AG04450 (cell line): Measurements from ENCODE around the gene ZNF326. TPM values are rescaled to one million over a fixed set of nuclear protein-coding genes. Genes with fewer than 3 reads are reported as not detected.

Experiments
- CTCF ChIA-PET: fragments of 300-600, 350-600 bp; formaldehyde crosslinking; extraction: SDS; loops from one replicate; lab custom pipeline; 2022; ENCODE audit warnings: antibody characterized with exemption, inconsistent platforms; lab: Charles Lee
- POLR2A ChIA-PET: fragments of 350-600 bp; formaldehyde crosslinking; extraction: SDS; loops from one replicate; lab custom pipeline; 2021; ENCODE audit warnings: antibody characterized with exemption, inconsistent platforms; lab: Yijun Ruan, JAX
- DNase-seq: peaks from one replicate; pipeline ENCODE4 v3.0.0-alpha.2; 2011; ENCODE audit warnings: low read depth, low spot score
- H3K27ac ChIP-seq: one replicate; pipeline ENCODE4 v1.5.1; 2012; ENCODE audit warnings: low read depth, low read length, control low read depth
- H3K27me3 ChIP-seq: one replicate; pipeline ENCODE4 v1.6.0; 2012; ENCODE audit warnings: low read length; ENCODE audit not compliant: control insufficient read depth, insufficient read depth
- H3K4me3 ChIP-seq: 2 replicates; pipeline ENCODE4 v1.5.1; 2011; ENCODE audit warnings: mild to moderate bottlenecking, low read depth, low read length, control low read depth
- H3K9me3 ChIP-seq: 2 replicates; pipeline ENCODE4 v1.5.1; 2012; ENCODE audit warnings: low read length; ENCODE audit not compliant: control insufficient read depth, insufficient read depth
- polyA plus RNA-seq: library from polyadenylated mRNA; depleted of rRNA; stranded (reverse); fragments of >200 nt; gene quantifications from 2 replicates; pipeline ENCODE4 v1.2.3, GENCODE V29; 2011
- TF ChIP-seq, protein P1 (sequence below): IDR thresholded peaks from 2 replicates; pipeline ENCODE4 v1.5.1; 2011; ENCODE audit warnings: low read depth, low read length, control low read depth, inconsistent platforms

Gene ZNF326
- polyA plus RNA-seq, 1 experiment = 23.3 TPM

DNA sequence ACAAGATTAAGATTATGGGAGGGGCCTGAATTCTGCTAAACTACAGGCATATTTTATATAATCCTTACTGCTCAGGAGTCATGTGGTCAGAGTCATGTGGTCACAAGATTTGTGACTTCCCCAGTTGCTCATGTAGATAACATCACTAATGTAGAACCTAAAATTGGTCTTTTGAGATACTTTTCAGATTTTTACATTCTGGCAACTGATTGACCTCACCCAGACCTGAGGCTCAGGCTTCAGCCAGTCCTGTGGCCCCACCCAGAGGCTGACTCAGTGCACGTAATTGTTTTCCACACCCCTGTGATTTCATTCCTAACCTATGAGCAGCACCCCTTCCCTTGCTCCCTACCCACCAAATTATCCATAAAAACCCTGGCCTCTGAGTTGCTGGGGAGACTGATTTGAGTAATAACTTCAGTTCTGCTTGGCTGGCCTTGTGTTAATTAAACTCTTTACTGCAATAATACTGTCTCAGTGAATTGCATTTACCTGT lies 41.7 kb upstream of the ZNF326 start:
- no peaks in the 10 kb centered on the region for H3K9me3 ChIP-seq
- CTCF ChIA-PET = no interaction called here
- POLR2A ChIA-PET = interaction anchor here (0.9 kb wide), 1 partner anchor 9 kb away, joined by 5 read pairs; no protein-coding TSS in a partner anchor
- TF ChIP-seq, protein P1, sequence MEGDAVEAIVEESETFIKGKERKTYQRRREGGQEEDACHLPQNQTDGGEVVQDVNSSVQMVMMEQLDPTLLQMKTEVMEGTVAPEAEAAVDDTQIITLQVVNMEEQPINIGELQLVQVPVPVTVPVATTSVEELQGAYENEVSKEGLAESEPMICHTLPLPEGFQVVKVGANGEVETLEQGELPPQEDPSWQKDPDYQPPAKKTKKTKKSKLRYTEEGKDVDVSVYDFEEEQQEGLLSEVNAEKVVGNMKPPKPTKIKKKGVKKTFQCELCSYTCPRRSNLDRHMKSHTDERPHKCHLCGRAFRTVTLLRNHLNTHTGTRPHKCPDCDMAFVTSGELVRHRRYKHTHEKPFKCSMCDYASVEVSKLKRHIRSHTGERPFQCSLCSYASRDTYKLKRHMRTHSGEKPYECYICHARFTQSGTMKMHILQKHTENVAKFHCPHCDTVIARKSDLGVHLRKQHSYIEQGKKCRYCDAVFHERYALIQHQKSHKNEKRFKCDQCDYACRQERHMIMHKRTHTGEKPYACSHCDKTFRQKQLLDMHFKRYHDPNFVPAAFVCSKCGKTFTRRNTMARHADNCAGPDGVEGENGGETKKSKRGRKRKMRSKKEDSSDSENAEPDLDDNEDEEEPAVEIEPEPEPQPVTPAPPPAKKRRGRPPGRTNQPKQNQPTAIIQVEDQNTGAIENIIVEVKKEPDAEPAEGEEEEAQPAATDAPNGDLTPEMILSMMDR = no peak
- H3K4me3 ChIP-seq = no peak overlapping the region
- peak overlapping the region; percentile 69 for H3K27ac ChIP-seq
- peak; percentile 47 for DNase-seq
- H3K27me3 ChIP-seq = no peaks in the 10 kb centered on the region

DNA sequence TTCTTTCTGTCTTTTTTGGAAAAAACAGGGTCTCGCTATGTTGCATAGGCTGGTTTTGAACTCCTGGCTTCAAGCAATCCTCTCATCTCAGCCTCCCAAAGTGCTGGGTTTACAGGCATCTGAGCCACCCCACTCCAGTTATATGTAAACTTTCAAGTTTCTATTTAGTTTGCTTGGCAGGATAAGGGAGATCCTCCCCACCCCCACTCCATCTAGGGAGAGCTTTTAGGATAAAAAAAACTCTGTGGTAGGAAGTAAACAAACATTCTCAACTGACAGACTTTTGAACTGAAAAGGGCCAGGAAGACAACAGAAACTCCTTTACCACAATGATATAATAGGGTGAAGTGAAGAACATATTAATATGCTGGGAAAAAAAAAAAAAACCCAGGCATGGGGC lies 41.0 kb upstream of the ZNF326 start:
- Histone ChIP-seq H3K9me3 (no peaks in the 10 kb centered on the region), H3K4me3 (no peak overlapping the region), H3K27ac (no peak overlapping the region), H3K27me3 (no peaks in the 10 kb centered on the region)
- no peak for DNase-seq
- TF ChIP-seq, protein P1 = no peak
- POLR2A ChIA-PET = interaction anchor here (0.6 kb wide), 1 partner anchor 43 kb away, joined by 3 read pairs; no protein-coding TSS in a partner anchor
- CTCF ChIA-PET = interaction anchor here (1.0 kb wide), 1 partner anchor 111 kb away, joined by 3 read pairs; no protein-coding TSS in a partner anchor

DNA sequence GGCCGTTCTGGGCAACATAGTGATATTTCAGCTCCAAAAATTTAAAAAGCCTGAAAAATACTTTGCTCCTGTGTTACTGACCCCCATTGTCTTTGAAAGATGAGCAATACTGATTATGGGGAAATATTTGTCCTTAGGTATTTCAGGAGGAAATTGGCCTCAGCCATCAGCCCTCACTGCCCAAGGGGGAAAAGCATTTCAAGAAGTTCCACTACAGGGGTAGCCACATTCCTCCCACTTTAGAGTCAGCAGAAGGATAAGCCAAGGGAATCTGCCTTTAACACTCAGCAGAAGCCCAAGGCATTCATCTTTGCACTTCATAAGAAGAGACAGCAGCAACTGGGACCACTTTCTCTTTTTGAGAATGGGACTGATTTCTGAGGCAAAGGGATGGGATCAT lies 40.5 kb upstream of the ZNF326 start:
- CTCF ChIA-PET = interaction anchor here (0.5 to 1.0 kb wide), 2 partner anchors 111 to 173 kb away, joined by 3 read pairs; no protein-coding TSS in a partner anchor
- H3K9me3 ChIP-seq = no peaks in the 10 kb centered on the region
- H3K27ac ChIP-seq = no peak overlapping the region
- no peak overlapping the region for H3K4me3 ChIP-seq
- no peak for DNase-seq
- POLR2A ChIA-PET = interaction anchor here (0.6 kb wide), 1 partner anchor 43 kb away, joined by 3 read pairs; no protein-coding TSS in a partner anchor
- H3K27me3 ChIP-seq = no peaks in the 10 kb centered on the region
- TF ChIP-seq, protein P1 = no peak

DNA sequence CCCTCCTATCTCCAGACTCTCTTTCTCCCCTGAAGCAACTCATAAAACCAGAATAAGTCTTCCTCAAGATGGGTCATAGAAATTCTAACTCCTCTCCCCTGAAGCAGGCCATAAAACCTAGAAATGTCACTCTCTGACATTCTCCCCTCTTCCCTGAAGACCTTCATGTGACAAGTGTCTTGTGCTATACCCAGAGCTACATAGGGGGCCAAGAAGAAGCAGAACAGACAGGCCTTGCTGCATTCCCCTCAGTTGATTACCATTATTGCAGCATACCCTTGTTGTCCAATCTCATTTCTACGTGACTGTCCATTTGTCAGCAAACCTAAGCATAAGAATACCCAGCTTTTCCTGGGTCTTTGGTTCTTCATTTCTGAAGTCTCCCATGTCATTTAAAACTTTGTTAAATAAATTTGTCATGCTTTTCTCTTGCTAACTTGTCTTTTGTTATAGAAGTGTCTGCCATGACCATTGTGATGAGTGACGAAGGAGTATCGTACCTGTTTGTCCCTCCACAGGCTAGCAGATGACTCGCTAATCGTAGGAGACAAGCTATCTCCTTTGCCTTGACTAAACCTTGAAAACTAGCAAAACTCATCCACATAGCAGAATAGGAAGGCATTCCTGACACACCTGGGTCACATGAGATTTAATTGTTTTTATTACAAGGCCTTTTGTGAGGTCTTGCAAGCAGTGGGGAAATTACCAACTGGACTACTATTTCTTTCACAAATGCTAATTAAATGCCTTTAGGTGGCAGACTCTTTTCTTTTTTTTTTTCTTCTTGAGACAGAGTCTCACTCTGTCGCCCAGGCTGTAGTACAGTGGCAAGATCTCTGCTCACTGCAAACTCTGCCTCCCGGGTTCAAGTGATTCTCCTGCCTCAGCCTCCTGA lies 39.4 kb upstream of the ZNF326 start:
- no peaks in the 10 kb centered on the region for H3K27me3 ChIP-seq
- DNase-seq = no peak
- H3K4me3 ChIP-seq = no peak overlapping the region
- no peak overlapping the region for H3K27ac ChIP-seq
- no peaks in the 10 kb centered on the region for H3K9me3 ChIP-seq
- TF ChIP-seq, protein P1 = no peak
- ChIA-PET POLR2A (no interaction called here), CTCF (interaction anchor here (0.6 kb wide), 1 partner anchor 129 kb away, joined by 3 read pairs; no protein-coding TSS in a partner anchor)

DNA sequence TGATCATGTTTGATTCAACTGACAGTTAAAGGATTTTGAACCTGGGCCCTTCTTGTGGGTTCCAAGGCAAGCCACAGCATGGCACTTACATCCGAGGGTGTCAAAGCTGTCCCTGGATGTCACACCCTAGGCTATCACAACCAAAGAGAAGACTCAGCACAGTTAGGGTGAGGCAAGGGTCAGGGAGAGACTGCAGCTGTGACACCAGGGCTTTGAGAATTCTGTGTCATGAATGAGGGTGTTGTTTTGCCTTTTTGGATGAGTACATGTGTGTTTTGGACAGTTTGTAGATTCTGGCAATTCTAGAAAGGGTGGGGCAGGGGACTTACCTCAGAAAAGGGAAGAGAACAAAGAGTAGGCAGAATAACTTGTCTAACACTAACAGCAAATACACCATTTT lies 37.8 kb upstream of the ZNF326 start:
- H3K27ac ChIP-seq = no peak overlapping the region
- TF ChIP-seq, protein P1 = no peak

More for the DNA sequence above, 37.8 kb upstream of the ZNF326 start:
- Histone ChIP-seq H3K4me3 (no peak overlapping the region), H3K27me3 (no peaks in the 10 kb centered on the region), H3K9me3 (no peaks in the 10 kb centered on the region)
- ChIA-PET POLR2A (no interaction called here), CTCF (interaction anchor here (1.0 to 1.2 kb wide), 2 partner anchors 30 to 114 kb away, joined by 4 read pairs; no protein-coding TSS in a partner anchor)
- no peak for DNase-seq
